ENCODE data around the gene SPOCK2. TPM values are rescaled to one million over a fixed set of nuclear protein-coding genes. Genes with fewer than 3 reads are reported as not detected.

The SPOCK2 gene
- total and polyA plus RNA-seq, 2 of the 4 experiments (the other 2 are of a cell fraction): 0.02 TPM; not detected in 1

GRCh38 chr10:72049969-72050781 is 38.2 kb downstream of the SPOCK2 start (continued):
- TF ChIP-seq NFE2L2 (IDR thresholded peaks at IDR 0.05; ENCODE audit: low read depth, low read length): no peak

- Histone ChIP-seq H2AK9ac (replicated peaks; ENCODE audit: low read depth, low read length, poor library complexity) (no peak overlapping the region), H3K18ac (ENCODE audit: low read depth, low read length) (no peak overlapping the region), H3K79me1 (ENCODE audit: low read depth in 1 of 2, low read length in 2 of 2) (no peaks in the 10 kb centered on the region), H2AFZ (replicated peaks; ENCODE audit: low read length, poor library complexity) (no peak overlapping the region), H4K8ac (ENCODE audit: low read depth in 2 of 2, low read length in 2 of 2) (no peak overlapping the region), H3K27ac (ENCODE audit: insufficient read depth, low read length) (no peak overlapping the region), H3K27me3 (ENCODE audit: control insufficient read depth, insufficient read depth, low read length) (peaks cover 25% of the 10 kb centered on the region), H3K4ac (ENCODE audit: low read depth, low read length) (no peak overlapping the region), H3K9ac (ENCODE audit: low read depth, low read length) (no peak overlapping the region), H3K4me3 (ENCODE audit: insufficient read depth, low read depth, low read length) (no peak overlapping the region), H3K4me2 (ENCODE audit: low read depth, low read length) (no peak overlapping the region), H3K9me3 (ENCODE audit: control insufficient read depth, insufficient read depth, low read length) (peaks cover 5% of the 10 kb centered on the region), H3K36me3 (ENCODE audit: control insufficient read depth, insufficient read depth, low read length) (no peaks in the 10 kb centered on the region), H3K23ac (ENCODE audit: low read depth, low read length) (no peak overlapping the region), H3K56ac (ENCODE audit: extremely low read depth, insufficient read depth, low read length) (no peak overlapping the region), H3K9me1 (ENCODE audit: insufficient read depth, low read length) (no peaks in the 10 kb centered on the region), H3K4me1 (ENCODE audit: control insufficient read depth, insufficient read depth, low read length) (peaks cover 1% of the 10 kb centered on the region; the same call in 1 of the 2 replicates), H2BK15ac (ENCODE audit: low read depth, low read length) (no peak overlapping the region), H2BK120ac (ENCODE audit: low read depth, low read length) (no peak overlapping the region), H4K5ac (ENCODE audit: low read depth, low read length) (no peak overlapping the region), H2BK20ac (ENCODE audit: low read depth, low read length) (no peak overlapping the region), H2BK5ac (ENCODE audit: low read depth, low read length, poor library complexity, severe bottlenecking) (no peak overlapping the region), H4K91ac (ENCODE audit: insufficient read depth, low read depth, low read length) (no peak overlapping the region), H4K20me1 (ENCODE audit: insufficient read depth, low read length) (no peaks in the 10 kb centered on the region), H3K14ac (replicated peaks; ENCODE audit: low read depth, low read length) (no peak overlapping the region), H2AK5ac (ENCODE audit: low read depth, low read length) (no peak overlapping the region)
- no TSS peak for BruUV-seq (replicated peaks)
- dilution Hi-C loops (cut with HindIII; ENCODE audit: low sequenced_read_pairs, unreplicated experiment): no loop called here
- WGBS, 2 experiments (ENCODE audit: extremely low coverage in 2 of 2, insufficient read length in 1 of 2): no CpG with 5 or more reads among the region's 1 CpG
- ChIA-PET POLR2A (ENCODE audit: unreplicated experiment) (interaction anchor here (0.6 kb wide), 1 partner anchor 280 kb away, joined by 3 read pairs; no protein-coding TSS in a partner anchor), CTCF (interaction anchor here (0.8 to 4.1 kb wide), 10 partner anchors 76 to 288 kb away, joined by 4 to 26 read pairs (median 6); no protein-coding TSS in a partner anchor)
- in situ Hi-C loops (cut with MboI; ENCODE audit: low sequenced_read_pairs): loop anchor here (5.0 kb wide), 2 partner anchors 92 to 147 kb away; no protein-coding TSS in a partner anchor
- intact Hi-C loops (cut with micrococcal nuclease): loop anchor here (2.0 to 10.0 kb wide), 2 partner anchors 85 to 735 kb away; partner anchors contain the start of genes CHST3 and SLC29A3
- ATAC-seq (ENCODE audit: low read depth) (no peak), DNase-seq (no peak)
- TF ChIP-seq MAFK (IDR thresholded peaks at IDR 0.05; ENCODE audit: low read depth, low read length) (no peak), FOS (IDR thresholded peaks at IDR 0.05; ENCODE audit: low read depth, low read length) (no peak), POLR2A (IDR thresholded peaks at IDR 0.05; ENCODE audit: low read depth, low read length) (no peak), CHD1 (IDR thresholded peaks at IDR 0.05; ENCODE audit: low read depth, low read length) (no peak), MXI1 (IDR thresholded peaks at IDR 0.05; ENCODE audit: borderline replicate concordance, low read depth, low read length) (no peak), RAD21 (IDR thresholded peaks at IDR 0.05; ENCODE audit: low read length) (no peak), USF2 (IDR thresholded peaks at IDR 0.05; ENCODE audit: low read depth, low read length) (no peak), NFE2L2 (IDR thresholded peaks at IDR 0.05; ENCODE audit: low read depth, low read length) (no peak), CTCF (conservative IDR thresholded peaks at IDR 0.05; ENCODE audit: low read depth, low read length) (no peak), MAZ (IDR thresholded peaks at IDR 0.05; ENCODE audit: borderline replicate concordance, low read depth, low read length) (no peak), SMC3 (IDR thresholded peaks at IDR 0.05; ENCODE audit: low read depth, low read length) (no peak), BHLHE40 (IDR thresholded peaks at IDR 0.05; ENCODE audit: low read depth, low read length) (no peak), CEBPB (IDR thresholded peaks at IDR 0.05; ENCODE audit: low read depth, low read length) (no peak), RCOR1 (IDR thresholded peaks at IDR 0.05; ENCODE audit: insufficient replicate concordance, low read length) (no peak)
These were observed 38.9 kb downstream of the SPOCK2 start for GRCh38 chr10:72049472-72049871.
